IPS-20b (cell line): ENCODE data around the gene H2AZ1.

Source experiments
- H3K27ac ChIP-seq: one replicate; pipeline ENCODE4 v1.5.1; 2013; ENCODE audit warnings: low read length
- H3K27me3 ChIP-seq: 2 replicates; pipeline ENCODE4 v1.6.1; 2013; ENCODE audit warnings: mild to moderate bottlenecking, low read length, inconsistent platforms; ENCODE audit not compliant: insufficient read depth
- H3K36me3 ChIP-seq: 2 replicates; pipeline ENCODE4 v1.6.1; 2013; ENCODE audit warnings: low read depth, mild to moderate bottlenecking, inconsistent platforms, low read length, moderate library complexity; ENCODE audit not compliant: insufficient read depth
- H3K4me1 ChIP-seq: 2 replicates; pipeline ENCODE4 v1.6.1; 2013; ENCODE audit warnings: mild to moderate bottlenecking, control low read depth, inconsistent platforms, low read length, moderate library complexity; ENCODE audit not compliant: insufficient read depth
- H3K4me3 ChIP-seq: 2 replicates; pipeline ENCODE4 v1.5.1; 2013; ENCODE audit warnings: mild to moderate bottlenecking, low read length, inconsistent platforms
- H3K9ac ChIP-seq: 2 replicates; pipeline ENCODE4 v1.6.1; 2013; ENCODE audit warnings: low read depth, mild to moderate bottlenecking, inconsistent platforms, low read length, moderate library complexity
- H3K9me3 ChIP-seq: 2 replicates; pipeline ENCODE4 v1.6.1; 2013; ENCODE audit warnings: mild to moderate bottlenecking, low read depth, low read length, inconsistent platforms; ENCODE audit not compliant: insufficient read depth

The H2AZ1 gene

DNA sequence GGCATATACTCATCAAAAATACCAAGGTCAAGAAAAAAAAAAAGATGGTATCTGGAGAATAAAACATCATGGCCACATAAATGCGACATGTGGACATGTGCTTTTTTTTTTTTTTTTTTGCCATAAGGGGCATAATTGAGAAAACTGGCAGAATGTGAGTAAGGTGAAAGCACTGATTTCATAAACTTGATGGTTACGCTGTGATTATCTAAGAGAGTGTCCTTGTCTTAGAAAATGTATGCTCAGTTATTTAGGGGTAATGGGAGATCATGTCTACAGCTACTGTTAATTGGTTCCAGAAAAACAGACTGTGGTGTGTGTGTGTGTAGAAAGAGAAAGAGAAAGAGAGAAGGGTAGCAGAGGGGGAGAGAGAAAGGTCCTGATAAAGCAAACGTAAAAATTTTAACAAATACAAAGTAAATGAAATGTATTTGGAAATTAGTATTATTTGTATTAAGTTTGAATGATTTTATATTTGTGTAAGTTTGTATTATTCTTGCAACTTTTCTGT is 11.8 kb downstream of the H2AZ1 start:
- no peak overlapping the region for H3K4me3 ChIP-seq
- H3K27ac ChIP-seq, result no peak overlapping the region
- no peaks in the 10 kb centered on the region for H3K4me1 ChIP-seq
- H3K36me3 ChIP-seq, result peaks cover 4% of the 10 kb centered on the region; the same call in 1 of the 2 replicates
- H3K27me3 ChIP-seq, result no peaks in the 10 kb centered on the region
- no peak overlapping the region for H3K9ac ChIP-seq
- peaks cover 8% of the 10 kb centered on the region; the same call in 1 of the 2 replicates for H3K9me3 ChIP-seq

DNA sequence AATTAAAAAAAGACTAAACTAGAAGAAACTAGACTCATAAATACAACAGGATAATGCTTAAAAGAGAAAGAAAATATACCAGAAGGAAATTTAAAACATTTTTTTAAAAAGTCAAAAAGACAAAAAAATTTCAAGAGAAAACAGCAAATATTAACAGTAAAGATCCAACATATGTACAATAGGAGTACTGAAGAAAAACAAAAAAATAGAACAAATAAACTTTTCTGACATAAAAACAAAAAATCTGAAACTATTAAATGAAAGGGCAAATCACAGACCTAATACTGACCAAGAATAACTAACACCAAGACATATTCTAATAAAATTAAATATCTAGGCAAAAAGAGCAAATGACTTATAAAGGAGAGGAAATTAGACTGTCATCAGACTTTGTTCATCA is 15.2 kb downstream of the H2AZ1 start:
- Histone ChIP-seq H3K27me3 (no peaks in the 10 kb centered on the region), H3K9me3 (peaks cover 8% of the 10 kb centered on the region; the same call in 1 of the 2 replicates), H3K27ac (no peak overlapping the region), H3K4me1 (no peaks in the 10 kb centered on the region), H3K4me3 (no peak overlapping the region), H3K9ac (no peak overlapping the region), H3K36me3 (peaks cover 11% of the 10 kb centered on the region; the same call in 1 of the 2 replicates)

DNA sequence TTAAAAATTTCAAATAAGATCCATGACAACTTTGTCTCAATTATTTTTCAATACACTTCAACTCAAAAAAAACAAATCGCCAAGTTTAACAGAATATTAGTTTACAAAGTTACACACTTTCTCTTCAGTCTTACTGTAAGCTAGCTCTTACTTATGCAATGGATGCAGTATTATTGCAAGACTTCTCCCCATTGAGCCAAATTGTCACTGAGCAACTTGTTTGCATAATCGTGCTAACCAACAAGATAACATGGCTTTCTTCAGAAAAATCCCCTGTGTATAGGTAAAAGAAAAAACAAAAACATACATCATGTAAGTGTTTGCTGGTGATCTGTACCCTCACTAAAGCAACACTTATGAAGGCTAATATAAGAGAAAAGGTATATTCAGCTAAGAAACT is 22.5 kb downstream of the H2AZ1 start:
- no peaks in the 10 kb centered on the region for H3K27me3 ChIP-seq
- no peaks in the 10 kb centered on the region for H3K9me3 ChIP-seq
- H3K4me1 ChIP-seq, result no peaks in the 10 kb centered on the region
- peaks cover 36% of the 10 kb centered on the region for H3K36me3 ChIP-seq
- no peak overlapping the region for H3K27ac ChIP-seq
- no peak overlapping the region for H3K9ac ChIP-seq
- H3K4me3 ChIP-seq, result no peak overlapping the region

DNA sequence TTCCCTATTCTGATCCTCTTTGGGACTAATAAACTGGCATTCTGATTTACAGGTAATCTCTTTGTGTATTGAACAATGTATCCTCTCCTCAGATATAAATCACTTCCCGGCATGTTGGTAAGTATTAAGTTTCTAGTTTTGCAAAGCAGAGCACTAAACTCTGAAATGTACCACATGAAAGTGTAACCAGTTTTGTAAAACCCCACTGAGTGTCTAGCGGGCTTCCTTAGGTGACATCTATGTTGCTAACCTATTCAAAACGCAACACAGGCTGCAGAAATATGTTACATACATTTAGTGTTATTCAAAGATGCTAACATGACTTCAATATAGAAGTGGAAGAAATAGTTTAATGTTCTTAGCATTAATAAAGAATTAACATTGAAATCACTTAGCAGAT is 28.9 kb downstream of the H2AZ1 start:
- Histone ChIP-seq H3K9ac (no peak overlapping the region), H3K27ac (no peak overlapping the region), H3K4me1 (no peaks in the 10 kb centered on the region), H3K9me3 (no peaks in the 10 kb centered on the region), H3K4me3 (no peak overlapping the region), H3K36me3 (peaks cover 40% of the 10 kb centered on the region), H3K27me3 (no peaks in the 10 kb centered on the region)

DNA sequence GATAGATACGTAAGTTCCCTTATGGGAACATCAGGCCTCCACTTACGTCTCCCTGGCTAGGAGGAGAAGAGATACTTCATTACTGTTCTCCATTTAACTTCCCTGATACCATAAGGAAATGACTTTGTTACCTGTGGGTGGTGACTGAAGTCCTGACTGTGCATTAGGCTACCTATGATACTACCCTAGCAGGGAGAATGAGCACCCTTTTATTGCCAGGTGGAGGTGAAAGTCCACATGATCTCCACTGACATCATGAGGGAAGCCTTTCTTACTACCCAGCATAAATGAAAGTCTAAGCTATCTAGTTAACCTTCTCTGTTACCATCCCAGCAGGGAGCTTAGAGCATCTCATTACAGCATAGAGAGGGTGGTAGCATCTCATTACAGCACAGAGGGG is 31.4 kb downstream of the H2AZ1 start:
- Histone ChIP-seq H3K9me3 (no peaks in the 10 kb centered on the region), H3K27me3 (no peaks in the 10 kb centered on the region), H3K9ac (no peak overlapping the region; the same call in 1 of the 2 replicates), H3K4me1 (no peaks in the 10 kb centered on the region), H3K4me3 (no peak overlapping the region), H3K36me3 (peaks cover 41% of the 10 kb centered on the region), H3K27ac (no peak overlapping the region)

DNA sequence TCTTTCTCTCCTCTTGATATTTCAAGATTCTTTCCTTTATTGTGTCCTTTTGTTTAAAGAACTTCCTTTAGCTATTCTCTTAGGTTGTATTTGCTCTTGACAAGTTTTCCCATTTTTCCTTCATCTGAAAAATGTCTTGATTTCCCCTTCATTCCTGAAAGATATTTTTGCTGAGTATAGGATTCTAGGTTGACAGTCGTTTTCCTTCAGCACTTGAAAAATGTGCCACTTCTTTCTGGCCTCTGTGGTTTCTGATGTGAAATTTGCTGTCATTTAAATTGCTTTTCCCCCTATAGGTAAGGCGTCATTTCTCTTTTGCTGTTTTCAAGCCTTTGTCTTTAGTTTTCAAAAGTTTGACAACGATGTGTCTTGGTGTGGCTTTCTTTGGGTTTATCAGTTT is 32.5 kb downstream of the H2AZ1 start:
- H3K4me3 ChIP-seq, result no peak overlapping the region
- no peak overlapping the region for H3K9ac ChIP-seq
- H3K4me1 ChIP-seq, result no peaks in the 10 kb centered on the region
- H3K27me3 ChIP-seq, result no peaks in the 10 kb centered on the region
- peaks cover 41% of the 10 kb centered on the region for H3K36me3 ChIP-seq
- H3K9me3 ChIP-seq, result no peaks in the 10 kb centered on the region
- no peak overlapping the region for H3K27ac ChIP-seq

DNA sequence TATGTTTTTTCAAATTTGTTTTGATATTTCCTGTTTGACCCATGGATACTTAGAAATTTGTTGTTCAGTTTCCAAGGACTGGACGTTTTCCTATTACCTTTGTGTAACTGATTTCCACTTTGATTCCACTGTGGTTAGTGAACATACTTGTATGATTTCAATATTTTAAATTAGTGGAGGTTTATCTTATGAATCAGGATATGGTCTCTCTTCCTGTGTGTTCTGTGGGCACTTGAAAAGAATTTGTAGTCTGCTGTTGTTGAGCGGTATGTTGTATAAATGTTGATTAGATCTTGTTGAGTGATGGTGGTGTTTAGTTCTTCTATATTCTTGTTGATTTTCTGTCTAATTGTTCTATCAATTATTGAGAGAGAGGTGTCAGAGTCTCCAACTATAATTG is 34.6 kb downstream of the H2AZ1 start:
- Histone ChIP-seq H3K4me1 (no peaks in the 10 kb centered on the region), H3K27me3 (no peaks in the 10 kb centered on the region), H3K9ac (no peak overlapping the region), H3K27ac (no peak overlapping the region), H3K4me3 (no peak overlapping the region), H3K9me3 (no peaks in the 10 kb centered on the region), H3K36me3 (peaks cover 29% of the 10 kb centered on the region)
